ENCODE measurements around the gene TMEM18.

TMEM18 gene

GRCh38 chr2:677056-677958, at the start of gene TMEM18:
TMEM18 (minus strand) TSS chr2:677406; CDS start chr2:677345, 61 bp downstream.
- peak; percentile 100 for DNase-seq (ENCODE audit: low read depth)
- peak; percentile 44 for TF ChIP-seq CTCF (conservative IDR thresholded peaks at IDR 0.05; ENCODE audit: low read depth, low read length)
- H3K4me3 ChIP-seq (ENCODE audit: low read depth, low read length), result peak within 1 kb of the TSS; percentile 99

GRCh38 chr2:726169-726568, 49.0 kb upstream of the TMEM18 start:
- no peak for TF ChIP-seq CTCF (conservative IDR thresholded peaks at IDR 0.05; ENCODE audit: low read depth, low read length)
- DNase-seq (ENCODE audit: low read depth), result no peak
- no peak overlapping the region for H3K4me3 ChIP-seq (ENCODE audit: low read depth, low read length)

- no peak for TF ChIP-seq CTCF (conservative IDR thresholded peaks at IDR 0.05; ENCODE audit: low read depth, low read length)
- no peak overlapping the region for H3K4me3 ChIP-seq (ENCODE audit: low read depth, low read length)
- DNase-seq (ENCODE audit: low read depth), result no peak
These were observed 48.3 kb upstream of the TMEM18 start for GRCh38 chr2:725468-725867.

GRCh38 chr2:723761-724160, 46.6 kb upstream of the TMEM18 start:
- TF ChIP-seq CTCF (conservative IDR thresholded peaks at IDR 0.05; ENCODE audit: low read depth, low read length), result no peak
- no peak overlapping the region for H3K4me3 ChIP-seq (ENCODE audit: low read depth, low read length)
- DNase-seq (ENCODE audit: low read depth), result no peak

GRCh38 chr2:720842-721241, 43.6 kb upstream of the TMEM18 start:
- DNase-seq (ENCODE audit: low read depth), result no peak
- no peak for TF ChIP-seq CTCF (conservative IDR thresholded peaks at IDR 0.05; ENCODE audit: low read depth, low read length)
- H3K4me3 ChIP-seq (ENCODE audit: low read depth, low read length), result no peak overlapping the region

GRCh38 chr2:719734-720133, 42.5 kb upstream of the TMEM18 start:
- no peak for DNase-seq (ENCODE audit: low read depth)
- TF ChIP-seq CTCF (conservative IDR thresholded peaks at IDR 0.05; ENCODE audit: low read depth, low read length), result no peak
- H3K4me3 ChIP-seq (ENCODE audit: low read depth, low read length), result no peak overlapping the region

- DNase-seq (ENCODE audit: low read depth), result no peak
- TF ChIP-seq CTCF (conservative IDR thresholded peaks at IDR 0.05; ENCODE audit: low read depth, low read length), result no peak
- H3K4me3 ChIP-seq (ENCODE audit: low read depth, low read length), result no peak overlapping the region
These were observed 42.0 kb upstream of the TMEM18 start for GRCh38 chr2:719191-719590.

Measured in choroid plexus epithelial cell (primary cell).